ENCODE measurements around the gene FUBP3. TPM values are rescaled to one million over a fixed set of nuclear protein-coding genes. Genes with fewer than 3 reads are reported as not detected.

The FUBP3 gene
- total RNA-seq, 1 donor from 2014 or later = 55.8 TPM

- no peak for DNase-seq
- intact Hi-C loops (cut with micrococcal nuclease) = no loop called here
- Mint-ChIP-seq H3K27me3 (no peaks in the 10 kb centered on the region), H3K9me3 (no peaks in the 10 kb centered on the region), H3K4me3 (no peak overlapping the region), H3K36me3 (ENCODE audit: low read depth) (peaks cover 33% of the 10 kb centered on the region), H3K4me1 (no peaks in the 10 kb centered on the region), H3K27ac (no peak overlapping the region)
Measured at GRCh38 chr9:130630071-130630450, 50.7 kb downstream of the FUBP3 start.

GRCh38 chr9:130630506-130631330 lies 51.3 kb downstream of the FUBP3 start:
- Mint-ChIP-seq H3K4me1 (no peaks in the 10 kb centered on the region), H3K4me3 (no peak overlapping the region), H3K27me3 (no peaks in the 10 kb centered on the region), H3K27ac (no peak overlapping the region), H3K9me3 (no peaks in the 10 kb centered on the region), H3K36me3 (ENCODE audit: low read depth) (peaks cover 32% of the 10 kb centered on the region)
- intact Hi-C loops (cut with micrococcal nuclease) = no loop called here
- DNase-seq = no peak

GRCh38 chr9:130631331-130632080 lies 52.1 kb downstream of the FUBP3 start:
- no peaks in the 10 kb centered on the region for H3K9me3 Mint-ChIP-seq
- intact Hi-C loops (cut with micrococcal nuclease) = no loop called here
- no peak overlapping the region for H3K27ac Mint-ChIP-seq

GRCh38 chr9:130632081-130632710 lies 52.8 kb downstream of the FUBP3 start:
- Mint-ChIP-seq H3K36me3 (ENCODE audit: low read depth) (peaks cover 23% of the 10 kb centered on the region), H3K4me1 (no peaks in the 10 kb centered on the region), H3K4me3 (no peak overlapping the region), H3K9me3 (no peaks in the 10 kb centered on the region), H3K27me3 (no peaks in the 10 kb centered on the region), H3K27ac (no peak overlapping the region)
- intact Hi-C loops (cut with micrococcal nuclease) = no loop called here
- no peak for DNase-seq

More at GRCh38 chr9:130631331-130632080, 52.1 kb downstream of the FUBP3 start:
- no peak for DNase-seq
- H3K4me3 Mint-ChIP-seq = no peak overlapping the region
- no peaks in the 10 kb centered on the region for H3K27me3 Mint-ChIP-seq
- peaks cover 26% of the 10 kb centered on the region for H3K36me3 Mint-ChIP-seq (ENCODE audit: low read depth)
- no peaks in the 10 kb centered on the region for H3K4me1 Mint-ChIP-seq

- no peak overlapping the region for H3K27ac Mint-ChIP-seq
- intact Hi-C loops (cut with micrococcal nuclease) = no loop called here
- no peaks in the 10 kb centered on the region for H3K9me3 Mint-ChIP-seq
- H3K36me3 Mint-ChIP-seq (ENCODE audit: low read depth) = peaks cover 20% of the 10 kb centered on the region
- DNase-seq = no peak
- H3K27me3 Mint-ChIP-seq = no peaks in the 10 kb centered on the region
- H3K4me1 Mint-ChIP-seq = no peaks in the 10 kb centered on the region
- H3K4me3 Mint-ChIP-seq = no peak overlapping the region
Measured at GRCh38 chr9:130632841-130633240, 53.5 kb downstream of the FUBP3 start.

- no peak overlapping the region for H3K4me3 Mint-ChIP-seq
- H3K4me1 Mint-ChIP-seq = no peaks in the 10 kb centered on the region
- no peaks in the 10 kb centered on the region for H3K9me3 Mint-ChIP-seq
- H3K36me3 Mint-ChIP-seq (ENCODE audit: low read depth) = peaks cover 23% of the 10 kb centered on the region
- DNase-seq = no peak
- H3K27ac Mint-ChIP-seq = no peak overlapping the region
- intact Hi-C loops (cut with micrococcal nuclease) = no loop called here
- no peaks in the 10 kb centered on the region for H3K27me3 Mint-ChIP-seq
Measured at GRCh38 chr9:130633336-130634190, 54.2 kb downstream of the FUBP3 start.

GRCh38 chr9:130634191-130634768 lies 54.9 kb downstream of the FUBP3 start:
- no peak for DNase-seq
- Mint-ChIP-seq H3K9me3 (no peaks in the 10 kb centered on the region), H3K4me1 (no peaks in the 10 kb centered on the region), H3K27ac (no peak overlapping the region), H3K4me3 (no peak overlapping the region), H3K27me3 (no peaks in the 10 kb centered on the region), H3K36me3 (ENCODE audit: low read depth) (peaks cover 24% of the 10 kb centered on the region)
- intact Hi-C loops (cut with micrococcal nuclease) = no loop called here

- Mint-ChIP-seq H3K27ac (no peak overlapping the region), H3K27me3 (no peaks in the 10 kb centered on the region), H3K36me3 (ENCODE audit: low read depth) (peaks cover 20% of the 10 kb centered on the region), H3K9me3 (no peaks in the 10 kb centered on the region), H3K4me1 (no peaks in the 10 kb centered on the region), H3K4me3 (no peak overlapping the region)
- intact Hi-C loops (cut with micrococcal nuclease) = no loop called here
- DNase-seq = no peak
Measured at GRCh38 chr9:130634801-130635200, 55.4 kb downstream of the FUBP3 start.

GRCh38 chr9:130635306-130635705 lies 55.9 kb downstream of the FUBP3 start:
- Mint-ChIP-seq H3K4me3 (no peak overlapping the region), H3K27me3 (no peaks in the 10 kb centered on the region), H3K4me1 (no peaks in the 10 kb centered on the region), H3K9me3 (no peaks in the 10 kb centered on the region), H3K27ac (no peak overlapping the region), H3K36me3 (ENCODE audit: low read depth) (peaks cover 20% of the 10 kb centered on the region)
- DNase-seq = no peak
- intact Hi-C loops (cut with micrococcal nuclease) = no loop called here

- no peak for DNase-seq
- Mint-ChIP-seq H3K9me3 (no peaks in the 10 kb centered on the region), H3K4me3 (no peak overlapping the region), H3K4me1 (no peaks in the 10 kb centered on the region), H3K36me3 (ENCODE audit: low read depth) (peaks cover 20% of the 10 kb centered on the region), H3K27me3 (no peaks in the 10 kb centered on the region), H3K27ac (no peak overlapping the region)
- intact Hi-C loops (cut with micrococcal nuclease) = no loop called here
Measured at GRCh38 chr9:130635721-130636647, 56.6 kb downstream of the FUBP3 start.

- no peak overlapping the region for H3K4me3 Mint-ChIP-seq
- intact Hi-C loops (cut with micrococcal nuclease) = no loop called here
- no peak for DNase-seq
- H3K36me3 Mint-ChIP-seq (ENCODE audit: low read depth) = peaks cover 19% of the 10 kb centered on the region
- no peaks in the 10 kb centered on the region for H3K9me3 Mint-ChIP-seq
- no peaks in the 10 kb centered on the region for H3K27me3 Mint-ChIP-seq
- H3K4me1 Mint-ChIP-seq = no peaks in the 10 kb centered on the region
- H3K27ac Mint-ChIP-seq = no peak overlapping the region
Measured at GRCh38 chr9:130636648-130637020, 57.3 kb downstream of the FUBP3 start.

GRCh38 chr9:130638284-130639123 lies 59.1 kb downstream of the FUBP3 start:
- no peaks in the 10 kb centered on the region for H3K27me3 Mint-ChIP-seq
- intact Hi-C loops (cut with micrococcal nuclease) = no loop called here

More at GRCh38 chr9:130638284-130639123, 59.1 kb downstream of the FUBP3 start:
- Mint-ChIP-seq H3K4me3 (no peak overlapping the region), H3K36me3 (ENCODE audit: low read depth) (peaks cover 14% of the 10 kb centered on the region), H3K9me3 (no peaks in the 10 kb centered on the region), H3K4me1 (no peaks in the 10 kb centered on the region), H3K27ac (no peak overlapping the region)
- DNase-seq = no peak
